H1 (cell line): ENCODE measurements around the gene ADRM1. TPM values are rescaled to one million over a fixed set of nuclear protein-coding genes. Genes with fewer than 3 reads are reported as not detected.

ENCODE experiments used
- CTCF ChIA-PET: fragments of 300-600 bp; sonication (Branson Sonifier 250); formaldehyde crosslinking; loops from one replicate; lab custom pipeline; 2021; ENCODE audit not compliant: partially characterized antibody; lab: Charles Lee
- POLR2A ChIA-PET: fragments of 300-600 bp; sonication (Branson Sonifier 250); formaldehyde crosslinking; loops from one replicate; lab custom pipeline; 2021; ENCODE audit warnings: inconsistent platforms; ENCODE audit not compliant: partially characterized antibody; lab: Charles Lee
- DNase-seq, 2 experiments: peaks; one replicate each; pipeline versions ENCODE4 v3.0.0 to v3.0.0-alpha.2; 2010 to 2022; ENCODE audit warnings: low spot score in 2 of 2, low read depth in 1 of 2, mixed read lengths in 1 of 2
- FAIRE-seq: peaks from 2 replicates; lab custom pipeline; 2011; peaks lifted over from hg19 to GRCh38; lab: Jason Lieb, UNC
- H2AFZ ChIP-seq: 2 replicates; pipeline ENCODE4 v1.8.1; 2012; ENCODE audit warnings: low read length, inconsistent platforms
- H2AK5ac ChIP-seq: 2 replicates; pipeline ENCODE4 v1.6.1; 2013; ENCODE audit warnings: low read depth, low read length
- H2BK120ac ChIP-seq: replicated peaks from 2 replicates; pipeline ENCODE3; 2013; ENCODE audit warnings: low read depth, low read length, inconsistent platforms
- H2BK12ac ChIP-seq: 2 replicates; pipeline ENCODE4 v1.6.1; 2013; ENCODE audit warnings: low read depth, low read length
- H2BK15ac ChIP-seq: 2 replicates; pipeline ENCODE4 v1.6.1; 2013; ENCODE audit warnings: low read length
- H2BK20ac ChIP-seq: 2 replicates; pipeline ENCODE4 v1.6.1; 2013; ENCODE audit warnings: low read length
- H2BK5ac ChIP-seq: 2 replicates; pipeline ENCODE4 v1.6.1; 2013; ENCODE audit warnings: low read depth, low read length
- H3K14ac ChIP-seq: 2 replicates; pipeline ENCODE4 v1.6.1; 2013; ENCODE audit warnings: inconsistent platforms; ENCODE audit not compliant: insufficient read length
- H3K18ac ChIP-seq: 2 replicates; pipeline ENCODE4 v1.6.1; 2013; ENCODE audit warnings: low read length; ENCODE audit errors: extremely low read depth
- H3K23ac ChIP-seq: 2 replicates; pipeline ENCODE4 v1.6.1; 2013; ENCODE audit warnings: inconsistent platforms; ENCODE audit not compliant: insufficient read length
- H3K23me2 ChIP-seq: 2 replicates; pipeline ENCODE4 v1.6.1; 2013; ENCODE audit warnings: low read depth, low read length
- H3K27ac ChIP-seq: 2 replicates; pipeline ENCODE4 v1.6.1; 2011; ENCODE audit warnings: low read depth, low read length, inconsistent platforms
- H3K27me3 ChIP-seq, 4 experiments: replicated peaks in 1 of 4; 1 replicate in 1 of 4; 2 replicates in 3 of 4; pipeline versions ENCODE4 v1.6.1 to v1.8.1; 2011 to 2013; ENCODE audit warnings: low read length in 3 of 4, mild to moderate bottlenecking in 3 of 4, inconsistent platforms in 2 of 4, mixed read lengths in 2 of 4, moderate library complexity in 1 of 4; ENCODE audit not compliant: control insufficient read depth in 3 of 4, insufficient read depth in 3 of 4; ENCODE audit errors: extremely low read depth in 1 of 4
- H3K36me3 ChIP-seq, 4 experiments: 2 replicates each; pipeline versions ENCODE4 v1.6.1 to v1.8.1; 2011 to 2013; ENCODE audit warnings: mild to moderate bottlenecking in 4 of 4, low read length in 3 of 4, moderate library complexity in 2 of 4, control low read depth in 1 of 4, inconsistent platforms in 1 of 4; ENCODE audit not compliant: insufficient read depth in 4 of 4, control insufficient read depth in 2 of 4
- H3K4ac ChIP-seq: replicated peaks from 2 replicates; pipeline ENCODE3; 2013; ENCODE audit warnings: low read length, low read depth, mixed read lengths, inconsistent platforms; ENCODE audit not compliant: insufficient read length
- H3K4me1 ChIP-seq, 4 experiments: replicated peaks in 1 of 4; 1 replicate in 1 of 4; 2 replicates in 3 of 4; pipeline versions ENCODE4 v1.6.1 to v1.8.1; 2011 to 2013; ENCODE audit warnings: low read length in 3 of 4, inconsistent platforms in 2 of 4, mixed read lengths in 1 of 4; ENCODE audit not compliant: insufficient read depth in 4 of 4, control insufficient read depth in 3 of 4
- H3K4me2 ChIP-seq, 2 experiments: 2 replicates each; pipeline versions ENCODE4 v1.6.1 to v1.8.1; 2011 to 2013; ENCODE audit warnings: low read depth in 2 of 2, low read length in 2 of 2, control low read depth in 1 of 2, inconsistent platforms in 1 of 2, mild to moderate bottlenecking in 1 of 2; ENCODE audit not compliant: insufficient read depth in 1 of 2
- H3K4me3 ChIP-seq, 4 experiments: fragments of 200-600, 300-600 bp in 1 of 4; sonication (generic), shearing (Covaris generic), sonication (Bioruptor Twin) in 1 of 4; 2 replicates each; pipeline versions ENCODE4 v1.5.1 to v1.8.1; 2011 to 2016; ENCODE audit warnings: low read length in 4 of 4, low read depth in 3 of 4, control low read depth in 2 of 4, inconsistent platforms in 2 of 4, mild to moderate bottlenecking in 2 of 4, mixed read lengths in 1 of 4, moderate library complexity in 1 of 4; ENCODE audit not compliant: insufficient read depth in 2 of 4; ENCODE audit errors: extremely low read depth in 1 of 4
- H3K56ac ChIP-seq: replicated peaks from 2 replicates; pipeline ENCODE3; 2013; ENCODE audit warnings: low read depth, mild to moderate bottlenecking, mixed read lengths, low read length, inconsistent platforms; ENCODE audit not compliant: insufficient read length
- H3K79me1 ChIP-seq: 2 replicates; pipeline ENCODE4 v1.6.1; 2013; ENCODE audit warnings: low read depth, low read length, control low read depth
- H3K79me2 ChIP-seq, 2 experiments: 2 replicates each; pipeline versions ENCODE4 v1.6.1 to v1.8.1; 2012 to 2013; ENCODE audit warnings: low read length in 2 of 2, mild to moderate bottlenecking in 2 of 2, inconsistent platforms in 1 of 2; ENCODE audit not compliant: insufficient read depth in 2 of 2, control insufficient read depth in 1 of 2
- H3K9ac ChIP-seq, 4 experiments: replicated peaks in 1 of 4; 1 replicate in 1 of 4; 2 replicates in 3 of 4; pipeline versions ENCODE4 v1.6.1 to v1.8.1; 2011 to 2013; ENCODE audit warnings: low read depth in 3 of 4, low read length in 3 of 4, control low read depth in 2 of 4, mild to moderate bottlenecking in 2 of 4, moderate library complexity in 2 of 4, inconsistent platforms in 1 of 4; ENCODE audit errors: extremely low read depth in 1 of 4
- H3K9me3 ChIP-seq, 2 experiments: 2 replicates each; pipeline versions ENCODE4 v1.6.1 to v1.8.1; 2012 to 2013; ENCODE audit warnings: mild to moderate bottlenecking in 2 of 2, moderate library complexity in 2 of 2, control low read depth in 1 of 2, inconsistent platforms in 1 of 2, low read depth in 1 of 2, low read length in 1 of 2, mixed read lengths in 1 of 2; ENCODE audit not compliant: insufficient read depth in 2 of 2
- H4K20me1 ChIP-seq, 2 experiments: replicated peaks in 1 of 2; 2 replicates each; pipeline versions ENCODE3 to v1.8.1; 2011 to 2013; ENCODE audit warnings: inconsistent platforms in 2 of 2, low read length in 2 of 2, mild to moderate bottlenecking in 1 of 2; ENCODE audit not compliant: insufficient read depth in 2 of 2, control insufficient read depth in 1 of 2
- H4K5ac ChIP-seq: 2 replicates; pipeline ENCODE4 v1.6.1; 2013; ENCODE audit warnings: low read length, low read depth, mixed read lengths, inconsistent platforms; ENCODE audit not compliant: insufficient read length
- H4K8ac ChIP-seq: 2 replicates; pipeline ENCODE4 v1.8.0; 2013; ENCODE audit warnings: mild to moderate bottlenecking, moderate library complexity, low read length, inconsistent platforms; ENCODE audit not compliant: insufficient read depth; ENCODE audit errors: extremely low read depth
- H4K91ac ChIP-seq: replicated peaks from 2 replicates; pipeline ENCODE3; 2013; ENCODE audit warnings: low read length, mixed read lengths, inconsistent platforms; ENCODE audit not compliant: insufficient read length
- BACH1 ChIP-seq: IDR thresholded peaks from 2 replicates; pipeline ENCODE4 v1.6.1; 2012; ENCODE audit warnings: low read length, improper control_type of control experiment
- BRCA1 ChIP-seq: IDR thresholded peaks from 2 replicates; pipeline ENCODE4 v1.6.1; 2012; ENCODE audit warnings: low read depth, low read length, improper control_type of control experiment
- E2F6 ChIP-seq: IDR thresholded peaks from 2 replicates; pipeline ENCODE4 v1.6.1; 2012; ENCODE audit warnings: inconsistent platforms
- NANOG ChIP-seq: IDR thresholded peaks from 2 replicates; pipeline ENCODE4 v1.6.1; 2011; ENCODE audit warnings: low read length, low read depth, mild to moderate bottlenecking, inconsistent platforms; ENCODE audit not compliant: insufficient read depth, poor library complexity, severe bottlenecking
- RBBP5 ChIP-seq: IDR thresholded peaks from 2 replicates; pipeline ENCODE4 v1.7.1; 2012; ENCODE audit warnings: low read depth, mild to moderate bottlenecking, inconsistent platforms, low read length, moderate library complexity, borderline replicate concordance
- SAP30 ChIP-seq: fragments of 300-600 bp; sonication (generic); IDR thresholded peaks from 2 replicates; pipeline ENCODE4 v1.7.1; 2012; ENCODE audit warnings: low read length, moderate library complexity, mild to moderate bottlenecking, inconsistent platforms; ENCODE audit not compliant: insufficient read depth, insufficient replicate concordance
- SP4 ChIP-seq: IDR thresholded peaks from 2 replicates; pipeline ENCODE4 v1.6.1; 2012; ENCODE audit warnings: low read length, inconsistent platforms
- TCF12 ChIP-seq: IDR thresholded peaks from 2 replicates; pipeline ENCODE4 v1.6.1; 2011; ENCODE audit warnings: low read depth, mild to moderate bottlenecking, low read length
- TEAD4 ChIP-seq: IDR thresholded peaks from 2 replicates; pipeline ENCODE4 v1.6.1; 2012; ENCODE audit warnings: low read depth, low read length, inconsistent platforms, mixed read lengths
- WGBS, 2 experiments: shearing (Covaris generic) in 1 of 2; methylation state at CpG; one replicate each; pipeline versions ENCODE4 v1.1.6 to v1.1.7; 2013 to 2015; ENCODE audit warnings: low lambda C conversion rate in 2 of 2, mixed read lengths in 2 of 2, inconsistent platforms in 1 of 2, low coverage in 1 of 2, missing lambda C conversion rate in 1 of 2; ENCODE audit not compliant: insufficient replicate concordance in 2 of 2, insufficient coverage in 1 of 2, insufficient read length in 1 of 2; ENCODE audit errors: extremely low coverage in 1 of 2, missing lambda C conversion rate in 1 of 2; 5-methylcytosine and 5-hydroxymethylcytosine counted together
- polyA plus RNA-seq, 7 experiments: library from polyadenylated mRNA; depleted of rRNA in 3 of 7; stranded (reverse) in 5 of 7; unstranded in 2 of 7; fragments of >200 nt in 5 of 7; fragments of 200-250 nt in 2 of 7; gene quantifications; 1 replicate in 5 of 7; 2 replicates in 1 of 7; 4 replicates in 1 of 7; pipeline versions ENCODE4 v1.2.1 to v1.2.3, GENCODE V29; 2011 to 2013; ENCODE audit warnings: missing spikeins in 2 of 7, mixed read lengths in 2 of 7
- total RNA-seq: library from RNA; stranded (reverse); fragmentation: NEBNext Ultra II Directional; extraction: Animal tissue kit (Norgen Biotek cat#: 25700); gene quantifications from 2 replicates; pipeline ENCODE4 v1.2.1, GENCODE V29; 2021
- TF ChIP-seq, protein P1 (sequence below): IDR thresholded peaks from 2 replicates; pipeline ENCODE4 v1.6.1; 2012; ENCODE audit warnings: low read length, inconsistent platforms
- TF ChIP-seq, protein P2 (sequence below): IDR thresholded peaks from 2 replicates; pipeline ENCODE4 v1.6.1; 2011; ENCODE audit warnings: low read depth, mild to moderate bottlenecking, low read length; ENCODE audit not compliant: insufficient read depth

The ADRM1 gene
- total and polyA plus RNA-seq, 2 of the 8 experiments (the other 6 are each of a cell fraction or from before 2014, with no cell fraction given), result 126 to 214 TPM

- no peaks in the 10 kb centered on the region for H3K27me3 ChIP-seq
- no peak overlapping the region for H3K4me3 ChIP-seq
- TF ChIP-seq TEAD4, result no peak
- no peak for TF ChIP-seq NANOG
- TF ChIP-seq, protein P1, sequence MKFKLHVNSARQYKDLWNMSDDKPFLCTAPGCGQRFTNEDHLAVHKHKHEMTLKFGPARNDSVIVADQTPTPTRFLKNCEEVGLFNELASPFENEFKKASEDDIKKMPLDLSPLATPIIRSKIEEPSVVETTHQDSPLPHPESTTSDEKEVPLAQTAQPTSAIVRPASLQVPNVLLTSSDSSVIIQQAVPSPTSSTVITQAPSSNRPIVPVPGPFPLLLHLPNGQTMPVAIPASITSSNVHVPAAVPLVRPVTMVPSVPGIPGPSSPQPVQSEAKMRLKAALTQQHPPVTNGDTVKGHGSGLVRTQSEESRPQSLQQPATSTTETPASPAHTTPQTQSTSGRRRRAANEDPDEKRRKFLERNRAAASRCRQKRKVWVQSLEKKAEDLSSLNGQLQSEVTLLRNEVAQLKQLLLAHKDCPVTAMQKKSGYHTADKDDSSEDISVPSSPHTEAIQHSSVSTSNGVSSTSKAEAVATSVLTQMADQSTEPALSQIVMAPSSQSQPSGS, result no peak
- TF ChIP-seq BRCA1, result no peak
- TF ChIP-seq RBBP5, result no peak
- TF ChIP-seq BACH1, result no peak
- TF ChIP-seq E2F6, result no peak
- no peak for TF ChIP-seq SAP30
- TF ChIP-seq, protein P2, sequence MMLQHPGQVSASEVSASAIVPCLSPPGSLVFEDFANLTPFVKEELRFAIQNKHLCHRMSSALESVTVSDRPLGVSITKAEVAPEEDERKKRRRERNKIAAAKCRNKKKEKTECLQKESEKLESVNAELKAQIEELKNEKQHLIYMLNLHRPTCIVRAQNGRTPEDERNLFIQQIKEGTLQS, result no peak
- no peak for TF ChIP-seq TCF12
- no peak for TF ChIP-seq SP4
Observed at GRCh38 chr20:62334881-62335280, 32.1 kb downstream of the ADRM1 start.

More at GRCh38 chr20:62334881-62335280, 32.1 kb downstream of the ADRM1 start:
- Histone ChIP-seq H2BK120ac (no peak overlapping the region), H3K23me2 (no peaks in the 10 kb centered on the region), H3K9ac (no peak overlapping the region), H3K36me3 (peaks cover 20 to 77% (median 52%) of the 10 kb centered on the region in 4 experiments), H3K56ac (no peak overlapping the region), H2BK15ac (no peak overlapping the region), H4K91ac (no peak overlapping the region), H2BK5ac (no peak overlapping the region), H3K79me1 (0 out of 2 replicates have a peak, but pooled peaks cover 3% of the 10 kb centered on the region), H3K4me1 (no peaks in the 10 kb centered on the region), H3K27ac (no peak overlapping the region), H3K18ac (no peak overlapping the region), H3K9me3 (no peaks in the 10 kb centered on the region; a peak in 1 of 4 replicates), H2AK5ac (no peak overlapping the region), H3K23ac (no peak overlapping the region), H2BK20ac (no peak overlapping the region), H3K4ac (no peak overlapping the region), H2AFZ (no peak overlapping the region), H4K20me1 (peaks cover 0 to 31% of the 10 kb centered on the region in 2 experiments), H4K5ac (no peak overlapping the region), H3K79me2 (peaks cover 0 to 2% of the 10 kb centered on the region in 2 experiments; a peak in 1 of 4 replicates), H2BK12ac (no peak overlapping the region), H3K4me2 (no peak overlapping the region), H4K8ac (no peak overlapping the region; the same call in 1 of the 2 replicates), H3K14ac (no peak overlapping the region)
- ChIA-PET CTCF (interaction anchor here (1.2 kb wide), 1 partner anchor 66 kb away, joined by 3 read pairs; no protein-coding TSS in a partner anchor), POLR2A (interaction anchor here (0.6 to 13.3 kb wide), 7 partner anchors 11 to 668 kb away, joined by 3 to 151 read pairs (median 4); partner anchors contain the start of gene ADRM1)
- FAIRE-seq (no peak), DNase-seq (no peak)
- 91% methylated on average over 12 of the region's 13 CpGs; no CpG with 5 or more reads in 1 of the 2 experiments for WGBS, 2 experiments
